Transverse colon (tissue), 4 donors: ENCODE data around the gene VWF. TPM values are rescaled to one million over a fixed set of nuclear protein-coding genes. Genes with fewer than 3 reads are reported as not detected.

Experiments
- DNase-seq: peaks from one replicate; pipeline ENCODE4 v3.0.0-alpha.2; 2019
- H3K27ac ChIP-seq, 4 donors: fragments of 200-600 bp; sonication (generic); 2 replicates each; pipeline ENCODE4 v1.5.1; 2016 to 2018; ENCODE audit warnings: inconsistent platforms in 4 of 4
- H3K27me3 ChIP-seq: fragments of 200-600 bp; sonication (generic); 2 replicates; pipeline ENCODE4 v1.5.1; 2017; ENCODE audit warnings: inconsistent platforms
- H3K36me3 ChIP-seq, 4 donors: fragments of 200-600 bp; sonication (generic); 2 replicates each; pipeline ENCODE4 v1.5.1; 2017 to 2019; ENCODE audit warnings: inconsistent platforms in 4 of 4
- H3K4me1 ChIP-seq, 4 donors: fragments of 200-600 bp; sonication (generic); 2 replicates each; pipeline ENCODE4 v1.5.1; 2017 to 2020; ENCODE audit warnings: inconsistent platforms in 4 of 4
- H3K4me3 ChIP-seq, 4 donors: fragments of 200-600 bp; sonication (generic); 1 replicate in 1 of 4; 2 replicates in 3 of 4; pipeline versions ENCODE4 v1.5.1 to v1.6.1; 2017 to 2019; ENCODE audit warnings: inconsistent platforms in 4 of 4
- H3K9me3 ChIP-seq, 2 donors: fragments of 200-600 bp; sonication (generic); 2 replicates each; pipeline ENCODE4 v1.5.1; 2017 to 2019; ENCODE audit warnings: inconsistent platforms in 2 of 2
- EP300 ChIP-seq: sonication (generic); formaldehyde crosslinking; IDR thresholded peaks from one replicate; pipeline ENCODE4 v1.6.1; 2017; ENCODE audit warnings: antibody characterized with exemption, low read depth
- POLR2A ChIP-seq: fragments of 450-650 bp; IDR thresholded peaks from one replicate; pipeline ENCODE4 v1.6.1; 2016; ENCODE audit warnings: antibody characterized with exemption, mild to moderate bottlenecking, moderate library complexity
- POLR2AphosphoS5 ChIP-seq, 3 donors: sonication (generic); formaldehyde crosslinking; IDR thresholded peaks; one replicate each; pipeline ENCODE4 v1.6.1; 2016; ENCODE audit warnings: antibody characterized with exemption in 3 of 3
- WGBS, 2 donors: methylation state at CpG; one replicate each; pipeline ENCODE4 v1.1.5; 2018; ENCODE audit warnings: low coverage in 1 of 2; 5-methylcytosine and 5-hydroxymethylcytosine counted together
- in situ Hi-C, 4 donors: fragments of 200-750 bp; cut with MboI; loops; one replicate each; pipeline versions ENCODE4 v1.15.0 to v1.15.1; 2017; ENCODE audit warnings: low sequenced_read_pairs in 3 of 4, low pct_ligation_motif_present in 1 of 4, low pct_unique_long_range_greater_than_20kb in 1 of 4
- intact Hi-C: fragments of 100-400 bp; cut with DNase I; formaldehyde crosslinking; loops from one replicate; pipeline ENCODE4 v1.15.1; 2023; ENCODE audit warnings: low total_unique reads
- total RNA-seq, 4 donors: library from RNA; depleted of rRNA; stranded (reverse); fragments of >200 nt; gene quantifications; one replicate each; pipeline ENCODE4 v1.1.0, GENCODE V29; 2016
- TF ChIP-seq, protein P1 (sequence below), 5 experiments: fragments of 200-600 bp in 3 of 5; fragments of 450-650 bp in 2 of 5; sonication (generic) in 3 of 5; IDR thresholded peaks; 1 replicate in 2 of 5; 2 replicates in 3 of 5; pipeline ENCODE4 v1.5.1; 2016 to 2017; ENCODE audit warnings: antibody characterized with exemption in 5 of 5, inconsistent platforms in 3 of 5, mild to moderate bottlenecking in 2 of 5, moderate library complexity in 1 of 5

The VWF gene
- total RNA-seq, 4 donors from 2014 or later: 31.3 to 71.2 (median 51.5) TPM

DNA sequence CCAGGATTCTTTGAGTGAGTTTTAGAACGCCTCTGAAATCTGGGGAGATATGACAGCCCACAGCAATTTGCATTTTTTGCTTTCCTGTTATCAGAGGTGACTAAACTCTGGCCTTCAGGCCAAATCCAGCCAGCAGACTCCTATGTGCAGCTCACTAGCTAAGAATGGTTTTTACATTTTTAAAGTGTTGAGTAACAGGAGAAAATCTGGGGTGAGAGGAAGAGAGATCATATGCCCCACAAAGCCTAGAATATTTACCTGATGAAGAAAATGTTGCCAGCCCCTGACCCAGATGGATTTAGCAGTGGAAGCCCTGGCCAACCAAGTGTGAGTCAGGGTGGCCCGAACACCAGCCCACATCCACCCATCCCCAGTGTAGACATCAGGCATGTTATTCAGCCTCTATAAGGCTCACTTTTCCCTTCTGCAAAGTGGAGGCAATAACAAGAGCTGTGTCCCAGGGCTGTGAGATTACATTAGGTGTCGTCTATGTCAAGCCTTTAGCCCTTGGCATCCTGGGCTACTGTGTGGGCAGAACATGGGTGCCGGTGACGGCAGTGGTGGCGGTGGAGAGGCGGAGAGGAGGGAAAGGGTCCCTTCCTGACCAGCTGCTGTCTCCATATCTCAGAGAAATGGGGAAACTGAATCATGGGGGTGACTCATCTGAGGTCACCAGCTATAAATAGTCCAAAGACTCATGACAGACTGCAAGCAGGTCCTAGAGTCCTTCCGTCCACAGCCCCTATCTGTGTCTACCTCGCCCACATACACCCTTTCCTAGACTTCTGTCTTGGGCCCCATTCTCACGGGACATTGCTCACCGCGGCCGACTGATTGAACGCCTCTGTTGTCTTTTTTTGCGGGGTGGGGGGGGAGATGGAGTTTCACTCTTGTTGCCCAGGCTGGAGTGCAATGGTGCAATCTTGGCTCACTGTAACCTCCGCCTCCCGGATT lies 43.1 kb upstream of the VWF start:
- H3K27me3 ChIP-seq: no peaks in the 10 kb centered on the region
- WGBS, 2 donors: 49 to 52% methylated on average over 5 to 17 of the region's 17 CpGs
- no peaks in the 10 kb centered on the region for H3K9me3 ChIP-seq
- peaks cover 9 to 20% (median 11%) of the 10 kb centered on the region in 4 donors for H3K4me1 ChIP-seq
- in situ Hi-C loops: no loop called here
- peak overlapping the region; percentile 58 to 71 (median 64) for H3K27ac ChIP-seq
- H3K36me3 ChIP-seq: no peaks in the 10 kb centered on the region
- peak; percentile 45 for DNase-seq
- intact Hi-C loops: no loop called here
- no peak overlapping the region for H3K4me3 ChIP-seq
- TF ChIP-seq POLR2A (no peak), POLR2AphosphoS5 (IDR thresholded peaks at IDR 0.05) (peak in 2 of 3 donors; percentile 25 to 27), EP300 (no peak)
- TF ChIP-seq, protein P1, sequence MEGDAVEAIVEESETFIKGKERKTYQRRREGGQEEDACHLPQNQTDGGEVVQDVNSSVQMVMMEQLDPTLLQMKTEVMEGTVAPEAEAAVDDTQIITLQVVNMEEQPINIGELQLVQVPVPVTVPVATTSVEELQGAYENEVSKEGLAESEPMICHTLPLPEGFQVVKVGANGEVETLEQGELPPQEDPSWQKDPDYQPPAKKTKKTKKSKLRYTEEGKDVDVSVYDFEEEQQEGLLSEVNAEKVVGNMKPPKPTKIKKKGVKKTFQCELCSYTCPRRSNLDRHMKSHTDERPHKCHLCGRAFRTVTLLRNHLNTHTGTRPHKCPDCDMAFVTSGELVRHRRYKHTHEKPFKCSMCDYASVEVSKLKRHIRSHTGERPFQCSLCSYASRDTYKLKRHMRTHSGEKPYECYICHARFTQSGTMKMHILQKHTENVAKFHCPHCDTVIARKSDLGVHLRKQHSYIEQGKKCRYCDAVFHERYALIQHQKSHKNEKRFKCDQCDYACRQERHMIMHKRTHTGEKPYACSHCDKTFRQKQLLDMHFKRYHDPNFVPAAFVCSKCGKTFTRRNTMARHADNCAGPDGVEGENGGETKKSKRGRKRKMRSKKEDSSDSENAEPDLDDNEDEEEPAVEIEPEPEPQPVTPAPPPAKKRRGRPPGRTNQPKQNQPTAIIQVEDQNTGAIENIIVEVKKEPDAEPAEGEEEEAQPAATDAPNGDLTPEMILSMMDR (IDR thresholded peaks at IDR 0.05): no peak

- H3K4me1 ChIP-seq: peaks cover 9 to 20% (median 11%) of the 10 kb centered on the region in 4 donors
- no peak for DNase-seq
- in situ Hi-C loops: no loop called here
- intact Hi-C loops: no loop called here
- H3K27ac ChIP-seq: peak overlapping the region; percentile 58 to 71 (median 64)
- 89% methylated on average over 6 of the region's 6 CpGs; no CpG with 5 or more reads in 1 of the 2 donors for WGBS, 2 donors
- TF ChIP-seq EP300 (no peak), POLR2AphosphoS5 (IDR thresholded peaks at IDR 0.05) (no peak)
- H3K27me3 ChIP-seq: no peaks in the 10 kb centered on the region
- no peak overlapping the region for H3K4me3 ChIP-seq
- H3K36me3 ChIP-seq: no peaks in the 10 kb centered on the region
- H3K9me3 ChIP-seq: no peaks in the 10 kb centered on the region
Observed at GRCh38 chr12:6166808-6167207, 42.3 kb upstream of the VWF start.

DNA sequence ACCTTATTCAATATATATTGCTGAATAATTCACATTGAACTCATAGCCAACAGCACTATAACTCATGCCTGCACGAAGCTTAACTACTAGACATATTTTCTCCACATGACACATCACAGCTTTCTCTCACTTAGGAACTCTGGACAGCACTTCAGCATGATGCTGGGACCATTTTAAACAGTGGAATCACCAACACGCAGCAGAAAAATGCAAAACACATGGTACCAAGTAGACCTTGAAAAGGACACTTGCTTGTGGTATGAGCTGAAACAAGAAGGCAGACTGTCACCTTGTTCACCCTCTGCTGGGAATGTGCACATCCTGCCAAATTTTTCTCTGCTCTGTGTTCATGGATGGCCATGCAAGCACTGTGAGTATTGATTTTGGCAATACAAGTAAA lies 40.9 kb upstream of the VWF start:
- intact Hi-C loops (no loop called here), in situ Hi-C loops (no loop called here)
- no peaks in the 10 kb centered on the region for H3K27me3 ChIP-seq
- TF ChIP-seq, protein P1 (IDR thresholded peaks at IDR 0.05): no peak
- TF ChIP-seq POLR2AphosphoS5 (IDR thresholded peaks at IDR 0.05): no peak
- DNase-seq: no peak
- H3K4me1 ChIP-seq: peaks cover 9 to 20% (median 11%) of the 10 kb centered on the region in 4 donors
- H3K9me3 ChIP-seq: no peaks in the 10 kb centered on the region
- no peaks in the 10 kb centered on the region for H3K36me3 ChIP-seq
- H3K27ac ChIP-seq: no peak overlapping the region
- H3K4me3 ChIP-seq: no peak overlapping the region
- 63 to 77% methylated on average over 2 of the region's 2 CpGs for WGBS, 2 donors

GRCh38 chr12:6163416-6164060 lies 39.1 kb upstream of the VWF start:
- intact Hi-C loops: no loop called here
- no peaks in the 10 kb centered on the region for H3K9me3 ChIP-seq

More at GRCh38 chr12:6163416-6164060, 39.1 kb upstream of the VWF start:
- TF ChIP-seq EP300 (no peak), POLR2A (no peak), POLR2AphosphoS5 (IDR thresholded peaks at IDR 0.05) (no peak)
- TF ChIP-seq, protein P1 (IDR thresholded peaks at IDR 0.05): no peak
- in situ Hi-C loops: no loop called here
- 83 to 85% methylated on average over 2 to 8 of the region's 8 CpGs for WGBS, 2 donors
- DNase-seq: no peak
- H3K27me3 ChIP-seq: no peaks in the 10 kb centered on the region
- no peak overlapping the region for H3K4me3 ChIP-seq
- H3K27ac ChIP-seq: no peak overlapping the region
- H3K36me3 ChIP-seq: no peaks in the 10 kb centered on the region
- H3K4me1 ChIP-seq: peaks cover 9 to 18% (median 11%) of the 10 kb centered on the region in 4 donors
